K562 (cell line): ENCODE data around the gene UGT1A10. TPM values are rescaled to one million over a fixed set of nuclear protein-coding genes. Genes with fewer than 3 reads are reported as not detected.

Experiments used
- ATAC-seq: fragments of 200-7000 bp; cut with Tn5 transposase; 3 replicates; pipeline ENCODE4 v1.9.1; 2020; ENCODE audit warnings: moderate library complexity
- BruUV-seq: library from RNA; stranded (reverse); fragments of 400-500 nt; replicated peaks from 2 replicates; lab custom pipeline; 2021; lab: Mats Ljungman, UMichigan
- CTCF ChIA-PET: fragments of 300-600 bp; formaldehyde crosslinking; extraction: SDS; loops from one replicate; lab custom pipeline; 2021; ENCODE audit warnings: low intra/inter-chr PET ratio; lab: Yijun Ruan, JAX
- POLR2A ChIA-PET: fragments of 300-600, 350-650 bp; sonication (Branson Sonifier 250); formaldehyde crosslinking; extraction: SDS; loops from one replicate; lab custom pipeline; 2021; ENCODE audit warnings: antibody characterized with exemption, inconsistent platforms; lab: Yijun Ruan, JAX
- DNase-seq, 4 experiments: peaks; one replicate each; pipeline versions ENCODE4 v3.0.0 to v3.0.0-alpha.2; 2011 to 2018; ENCODE audit warnings: low spot score in 3 of 4, mixed read lengths in 3 of 4; ENCODE audit errors: extremely low read depth in 1 of 4
- FAIRE-seq: peaks from 2 replicates; lab custom pipeline; 2011; peaks lifted over from hg19 to GRCh38; lab: Jason Lieb, UNC
- H2AFZ ChIP-seq: 2 replicates; pipeline ENCODE4 v1.6.0; 2011; ENCODE audit warnings: low read depth, low read length, control low read depth, inconsistent platforms
- H3K27ac ChIP-seq: fragments of 200-600 bp; 3 replicates; pipeline ENCODE4 v1.8.0; 2011; ENCODE audit warnings: low read depth, mild to moderate bottlenecking, control low read depth, inconsistent platforms, low read length, moderate library complexity, mixed read lengths; ENCODE audit errors: extremely low read depth
- H3K27me3 ChIP-seq, 2 experiments: fragments of 300-600 bp in 1 of 2; 2 replicates in 1 of 2; 3 replicates in 1 of 2; pipeline versions ENCODE4 v1.6.0 to v1.8.0; 2011; ENCODE audit warnings: inconsistent platforms in 2 of 2, low read length in 2 of 2, mild to moderate bottlenecking in 1 of 2, mixed read lengths in 1 of 2, moderate library complexity in 1 of 2; ENCODE audit not compliant: control insufficient read depth in 2 of 2, insufficient read depth in 2 of 2
- H3K36me3 ChIP-seq: fragments of 300-600 bp; 3 replicates; pipeline ENCODE4 v1.8.0; 2011; ENCODE audit warnings: mild to moderate bottlenecking, low read length, inconsistent platforms; ENCODE audit not compliant: control insufficient read depth, insufficient read depth
- H3K4me1 ChIP-seq, 2 experiments: fragments of 200-600 bp in 1 of 2; replicated peaks in 1 of 2; 2 replicates in 1 of 2; 3 replicates in 1 of 2; pipeline versions ENCODE4 v1.5.1 to v1.8.0; 2011; ENCODE audit warnings: inconsistent platforms in 2 of 2, low read length in 2 of 2, mild to moderate bottlenecking in 1 of 2, mixed read lengths in 1 of 2, moderate library complexity in 1 of 2; ENCODE audit not compliant: control insufficient read depth in 2 of 2, insufficient read depth in 2 of 2
- H3K4me2 ChIP-seq: 2 replicates; pipeline ENCODE4 v1.6.1; 2011; ENCODE audit warnings: low read length, control low read depth, inconsistent platforms, mixed read lengths; ENCODE audit not compliant: insufficient read depth
- H3K4me3 ChIP-seq: fragments of 200-600 bp; sonication (generic), shearing (Covaris generic); 2 replicates; pipeline ENCODE4 v1.5.1; 2016; ENCODE audit warnings: control low read depth, inconsistent platforms
- H3K79me2 ChIP-seq: fragments of 200-600 bp; 3 replicates; pipeline ENCODE4 v1.8.0; 2011; ENCODE audit warnings: low read length, inconsistent platforms; ENCODE audit not compliant: control insufficient read depth, insufficient read depth
- H3K9ac ChIP-seq, 2 experiments: 2 replicates each; pipeline versions ENCODE4 v1.6.0 to v1.6.1; 2011; ENCODE audit warnings: low read depth in 2 of 2, low read length in 2 of 2, control low read depth in 1 of 2, inconsistent platforms in 1 of 2, mild to moderate bottlenecking in 1 of 2, mixed read lengths in 1 of 2; ENCODE audit not compliant: insufficient read depth in 1 of 2
- H3K9me1 ChIP-seq: one replicate; pipeline ENCODE4 v1.6.0; 2011; ENCODE audit warnings: inconsistent platforms, mild to moderate bottlenecking, low read length, moderate library complexity; ENCODE audit not compliant: control insufficient read depth, insufficient read depth
- H3K9me3 ChIP-seq: replicated peaks from 2 replicates; pipeline ENCODE4 v1.5.1; 2011; ENCODE audit warnings: low read depth, low read length, inconsistent platforms; ENCODE audit not compliant: control insufficient read depth, insufficient read depth
- H4K20me1 ChIP-seq: replicated peaks from 2 replicates; pipeline ENCODE4 v1.6.1; 2011; ENCODE audit warnings: low read length, inconsistent platforms, mixed read lengths; ENCODE audit not compliant: control insufficient read depth, insufficient read depth
- BRD4 ChIP-seq: fragments of 200-600 bp; sonication (generic); IDR thresholded peaks from 2 replicates; pipeline ENCODE4 v1.6.1; 2017; ENCODE audit warnings: inconsistent platforms
- CREM ChIP-seq: IDR thresholded peaks from 2 replicates; pipeline ENCODE4 v1.6.1; 2014; ENCODE audit warnings: antibody characterized with exemption, low read depth
- EHMT2 ChIP-seq: fragments of 450-650 bp; IDR thresholded peaks from 2 replicates; pipeline ENCODE4 v1.6.1; 2018; ENCODE audit warnings: antibody characterized with exemption
- HMGN3 ChIP-seq: IDR thresholded peaks from 2 replicates; pipeline ENCODE4 v1.6.1; 2011; ENCODE audit warnings: borderline replicate concordance, low read depth, mild to moderate bottlenecking, mixed read lengths, low read length; ENCODE audit not compliant: insufficient read length; ENCODE audit errors: extremely low read depth
- HMGXB4 ChIP-seq: sonication (generic); formaldehyde crosslinking; IDR thresholded peaks from 2 replicates; pipeline ENCODE4 v1.8.1; 2023; ENCODE audit warnings: mild to moderate bottlenecking, missing genetic modification reagents
- KHSRP ChIP-seq: fragments of 450-650 bp; IDR thresholded peaks from 2 replicates; pipeline ENCODE4 v1.6.1; 2017
- POLR2AphosphoS5 ChIP-seq: IDR thresholded peaks from 2 replicates; pipeline ENCODE4 v1.6.1; 2011; ENCODE audit warnings: mild to moderate bottlenecking, low read depth, low read length, moderate library complexity; ENCODE audit not compliant: control insufficient read depth, insufficient read depth
- PYGO2 ChIP-seq: fragments of 450-650 bp; IDR thresholded peaks from 2 replicates; pipeline ENCODE4 v1.6.1; 2016; ENCODE audit warnings: mild to moderate bottlenecking, missing genetic modification characterization, moderate library complexity, missing compliant biosample characterization
- RCOR1 ChIP-seq, 2 experiments: IDR thresholded peaks; 2 replicates each; pipeline ENCODE4 v1.6.1; 2012; ENCODE audit warnings: low read depth in 2 of 2, low read length in 2 of 2, borderline replicate concordance in 1 of 2, improper control_type of control experiment in 1 of 2
- RFX7 ChIP-seq: fragments of 250-450 bp; sonication (Bioruptor Pico); IDR thresholded peaks from 2 replicates; pipeline ENCODE4 v1.5.1; 2021; ENCODE audit warnings: mild to moderate bottlenecking
- THRB ChIP-seq: fragments of 450-650 bp; formaldehyde crosslinking; conservative IDR thresholded peaks from 2 replicates; pipeline ENCODE4 v1.4.0; 2022; ENCODE audit warnings: mild to moderate bottlenecking, missing genetic modification characterization
- ZBTB2 ChIP-seq: fragments of 450-650 bp; IDR thresholded peaks from 2 replicates; pipeline ENCODE4 v1.6.1; 2016; ENCODE audit warnings: antibody characterized with exemption
- ZNF124 ChIP-seq: sonication (generic); formaldehyde crosslinking; IDR thresholded peaks from 2 replicates; pipeline ENCODE4 v1.8.1; 2022; ENCODE audit warnings: missing genetic modification reagents
- ZNF395 ChIP-seq: fragments of 200-800 bp; sonication (Bioruptor generic); IDR thresholded peaks from 2 replicates; pipeline ENCODE4 v1.6.1; 2017; ENCODE audit warnings: missing genetic modification characterization, missing compliant biosample characterization
- ZSCAN29 ChIP-seq: fragments of 450-650 bp; IDR thresholded peaks from 2 replicates; pipeline ENCODE4 v1.6.1; 2017
- WGBS: fragments of 100-300 bp; shearing (Covaris generic); methylation state at CpG from one replicate; pipeline ENCODE4 v1.1.6; 2016; ENCODE audit warnings: low coverage, mixed read lengths; ENCODE audit not compliant: insufficient coverage; ENCODE audit errors: missing lambda C conversion rate; 5-methylcytosine and 5-hydroxymethylcytosine counted together
- in situ Hi-C: fragments of 300-500 bp; cut with MboI; formaldehyde crosslinking; loops from 4 replicates; pipeline ENCODE4 v1.15.0; 2018; ENCODE audit warnings: inconsistent platforms, mixed read lengths
- intact Hi-C: fragments of 100-400 bp; cut with micrococcal nuclease; formaldehyde crosslinking; loops from 2 replicates; pipeline ENCODE4 v1.14.2; 2022
- polyA plus RNA-seq, 8 experiments: library from polyadenylated mRNA; depleted of rRNA in 4 of 8; stranded (reverse) in 5 of 8; unstranded in 3 of 8; fragments of >200 nt; fragmentation: Nextera tagmentation in 2 of 8; fragmentation: Illumina TruSeq in 1 of 8; extraction: Ambion mirVana in 2 of 8; extraction: Trizol in 1 of 8; gene quantifications; 2 replicates each; pipeline versions ENCODE4 v1.2.1 to v1.2.3, GENCODE V29; 2011 to 2014; ENCODE audit warnings: inconsistent platforms in 1 of 8, missing spikeins in 1 of 8
- total RNA-seq, 7 experiments: library from RNA; depleted of rRNA in 6 of 7; stranded (reverse); fragments of >200 nt in 6 of 7; fragmentation: Illumina TruSeq in 2 of 7; extraction: Trizol in 2 of 7; gene quantifications; 2 replicates each; pipeline versions ENCODE4 v1.2.1 to v1.2.3, GENCODE V29; 2011 to 2021; ENCODE audit warnings: low replicate concordance in 1 of 7

UGT1A10 gene
- total and polyA plus RNA-seq, 9 of the 15 experiments (the other 6 are each of a cell fraction or from before 2014, with no cell fraction given): not detected

- H3K4me3 ChIP-seq: no peak overlapping the region
- no peak for DNase-seq
- no peak for FAIRE-seq
- no peak for ATAC-seq
- no peaks in the 10 kb centered on the region for H3K36me3 ChIP-seq
- intact Hi-C loops: no loop called here
- H3K27me3 ChIP-seq: peaks cover 0 to 13% of the 10 kb centered on the region in 2 experiments; a peak in 3 of 5 replicates
- H3K4me2 ChIP-seq: no peak overlapping the region
- no peaks in the 10 kb centered on the region for H3K79me2 ChIP-seq
- no peak overlapping the region for H3K9ac ChIP-seq
- BruUV-seq: no TSS peak
- no peak overlapping the region for H2AFZ ChIP-seq
- H3K27ac ChIP-seq: no peak overlapping the region
- in situ Hi-C loops: no loop called here
- no peaks in the 10 kb centered on the region for H4K20me1 ChIP-seq
- no peaks in the 10 kb centered on the region for H3K9me3 ChIP-seq
- no peak for TF ChIP-seq BRD4
- no peak for TF ChIP-seq RCOR1 (IDR thresholded peaks at IDR 0.05; ENCODE audit: borderline replicate concordance in 1 of 2, low read depth in 2 of 2, low read length in 2 of 2)
- TF ChIP-seq ZBTB2: no peak
- TF ChIP-seq KHSRP: no peak
- no peak for TF ChIP-seq ZNF124 (CRISPR knock-in tag)
- no peak for TF ChIP-seq HMGN3
- no peak for TF ChIP-seq RFX7 (CRISPR knock-in tag)
- TF ChIP-seq POLR2AphosphoS5: no peak
- no peak for TF ChIP-seq CREM
- no peak for TF ChIP-seq THRB (CRISPR knock-in tag)
- TF ChIP-seq EHMT2: no peak
- no peak for TF ChIP-seq ZSCAN29
- no peak for TF ChIP-seq ZNF395 (CRISPR knock-in tag)
- TF ChIP-seq PYGO2 (tag): no peak
- no peak for TF ChIP-seq HMGXB4
- ChIA-PET POLR2A (no interaction called here), CTCF (no interaction called here)
- H3K4me1 ChIP-seq: no peaks in the 10 kb centered on the region
- no peaks in the 10 kb centered on the region for H3K9me1 ChIP-seq
- 0% methylated on average over 4 of the region's 4 CpGs for WGBS
Measured at GRCh38 chr2:233768076-233768475, 131.8 kb downstream of the UGT1A10 start.
